GM18868 (cell line): Measurements from ENCODE around the gene C5.
"Not testable (repeated sequence)": the region's sequence is repeated elsewhere in the genome, so short reads cannot be mapped to it uniquely, and the experiment has no call there.

Experiments used
- ATAC-seq: cut with Tn5 transposase; IDR thresholded peaks from one replicate; pipeline ENCODE4 v1.9.1; 2021; ENCODE audit warnings: mild to moderate bottlenecking, moderate library complexity; ENCODE audit not compliant: unreplicated experiment

The C5 gene

DNA sequence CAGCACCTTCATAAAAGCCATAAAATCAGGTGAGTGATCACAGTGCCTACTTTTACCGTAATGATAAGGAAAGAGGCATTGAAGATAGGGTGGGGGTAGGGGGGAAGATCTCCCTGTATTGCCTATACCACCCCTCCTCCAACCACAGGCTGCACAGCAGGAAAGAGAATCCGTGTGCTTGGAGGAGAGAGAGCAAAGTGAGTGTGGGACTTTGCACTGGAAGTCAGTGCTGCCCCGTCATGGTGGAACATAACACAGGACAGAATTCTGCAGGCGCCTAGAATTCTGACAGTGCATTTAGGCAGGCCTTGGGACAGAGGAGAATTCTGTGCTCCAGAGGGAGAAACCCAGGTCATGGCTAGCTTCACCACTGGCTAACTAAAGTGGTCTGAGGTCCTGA lies 3.5 kb upstream of the C5 start:
- no peak for ATAC-seq

DNA sequence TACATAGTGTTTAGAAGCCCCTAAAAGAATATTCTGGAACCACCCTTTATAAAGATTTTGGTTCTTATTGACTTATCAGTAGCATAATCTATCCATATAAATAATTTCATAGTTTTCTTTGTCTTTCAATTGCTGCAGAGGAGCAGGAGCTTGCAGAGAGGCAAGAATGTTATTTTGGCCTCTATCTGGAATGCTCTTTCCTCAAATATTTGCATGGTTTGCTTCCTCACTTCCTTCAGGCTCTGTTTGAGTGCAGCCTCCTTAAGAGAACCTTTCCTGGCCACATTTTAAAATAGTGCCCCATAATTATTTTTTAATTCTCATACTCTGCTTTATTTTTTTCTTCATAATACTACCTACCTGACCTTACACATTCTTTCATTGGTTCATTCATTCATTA lies 1.5 kb downstream of the C5 start:
- no peak for ATAC-seq

DNA sequence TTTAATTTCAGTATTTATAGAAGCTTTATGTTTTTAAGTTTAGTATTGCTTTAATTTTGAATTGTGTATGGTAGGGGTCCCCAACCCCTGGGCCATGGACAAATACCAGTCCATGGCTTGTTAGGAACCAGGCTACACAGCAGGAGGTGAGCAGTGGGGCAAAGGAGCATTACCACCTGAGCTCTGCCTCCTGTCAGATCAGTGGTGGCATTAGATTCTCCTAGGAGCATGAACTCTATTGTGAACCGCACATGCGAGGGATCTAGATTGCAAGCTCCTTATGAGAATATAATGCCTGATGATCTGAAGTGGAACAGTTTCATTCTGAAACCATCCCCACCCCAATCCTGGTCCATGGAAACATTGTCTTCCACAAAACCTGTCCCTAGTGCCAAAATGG lies 1.9 kb downstream of the C5 start:
- ATAC-seq = no peak

DNA sequence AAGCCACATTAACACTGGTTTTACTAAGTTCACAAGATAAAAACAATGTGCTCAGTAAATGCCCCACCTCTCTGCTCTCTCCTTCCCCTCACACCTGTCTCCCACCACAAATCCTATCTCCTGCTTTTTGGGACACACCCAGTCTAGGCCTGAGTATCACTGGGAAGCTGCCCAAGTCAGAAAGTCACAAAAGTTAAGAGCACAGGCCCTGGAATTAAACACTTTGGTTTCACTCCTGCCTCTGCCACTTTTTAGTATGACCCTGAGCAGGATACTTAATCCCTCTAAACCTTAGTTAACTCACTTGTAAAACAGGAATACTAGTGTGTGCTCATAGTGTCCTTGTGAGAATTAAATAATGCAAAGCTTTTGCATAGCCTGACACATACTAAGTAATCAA lies 11.3 kb downstream of the C5 start:
- ATAC-seq = no peak

DNA sequence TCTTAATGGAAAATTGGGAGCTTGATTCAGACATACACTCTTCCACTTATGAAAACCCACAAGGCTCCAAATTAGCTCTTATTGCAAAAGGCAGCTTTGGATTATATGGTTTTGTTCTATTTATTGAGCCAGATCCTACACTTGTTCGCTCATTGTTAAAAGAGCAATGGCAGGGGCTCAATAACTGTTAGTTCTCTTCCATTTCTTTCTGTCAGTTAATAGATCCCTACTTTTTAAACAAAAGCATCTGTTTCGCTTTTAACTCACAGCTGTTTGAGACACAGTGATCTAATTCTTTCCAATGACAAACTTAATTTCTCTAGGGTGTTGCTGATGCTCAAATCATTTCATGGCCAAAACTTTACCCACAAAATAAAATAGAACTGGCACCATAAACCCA lies 11.7 kb downstream of the C5 start:
- ATAC-seq = no peak

DNA sequence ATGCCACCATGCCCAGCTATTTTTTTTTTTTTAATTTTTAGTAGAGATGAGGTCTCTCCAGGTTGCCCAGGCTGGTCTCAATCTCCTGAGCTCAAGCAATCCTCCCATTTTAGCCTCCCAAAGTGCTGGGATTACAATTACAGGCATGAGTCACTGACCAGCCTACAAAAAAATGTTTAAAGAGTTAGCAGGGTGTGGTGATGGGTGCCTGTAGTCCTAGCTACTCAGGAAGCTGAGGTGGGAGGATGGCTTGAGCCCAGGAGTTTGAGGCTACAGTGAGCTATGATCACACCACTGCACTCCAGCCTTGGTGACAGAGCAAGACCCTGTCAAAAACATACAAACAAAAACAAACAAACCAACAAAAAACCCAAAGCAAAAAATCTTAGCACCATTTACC lies 14.4 kb downstream of the C5 start:
- ATAC-seq = not testable (repeated sequence)

DNA sequence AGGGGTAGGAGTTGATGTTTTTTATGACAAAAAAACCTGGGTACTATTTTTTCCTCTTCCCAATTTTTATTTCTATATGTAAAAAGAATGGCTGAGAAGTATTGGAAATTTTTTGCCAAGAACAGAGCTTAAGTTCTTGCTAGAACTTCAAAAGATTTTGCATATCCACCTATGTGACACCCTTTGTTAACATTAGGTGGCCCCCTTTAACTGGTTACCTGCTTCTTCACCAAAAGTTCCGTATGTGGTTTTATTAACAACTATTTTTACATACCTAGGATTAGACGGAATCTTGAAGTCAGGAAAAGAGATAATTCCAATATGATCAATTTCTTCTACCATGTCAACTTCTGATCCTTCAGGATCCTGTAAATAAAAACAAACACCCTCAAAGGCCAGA lies 15.5 kb downstream of the C5 start:
- no peak for ATAC-seq

DNA sequence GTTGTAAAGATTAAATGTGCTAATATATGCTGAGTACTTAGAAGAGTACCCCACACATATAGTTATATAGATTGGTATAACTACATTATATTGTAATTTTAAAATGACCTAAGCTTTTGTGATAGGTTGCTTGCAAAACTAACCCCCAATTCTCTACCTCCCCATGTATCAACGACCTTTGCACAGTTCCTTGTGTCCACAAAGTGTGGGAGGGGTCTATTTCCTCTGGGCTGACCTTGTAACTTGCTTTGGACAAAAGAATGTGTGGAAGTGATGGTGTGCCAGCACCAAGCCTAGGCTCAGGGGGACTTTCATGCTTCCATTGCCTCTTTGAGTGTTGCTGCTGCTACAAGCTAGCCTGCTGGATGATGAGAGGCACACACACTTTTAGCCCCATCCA lies 20.6 kb downstream of the C5 start:
- ATAC-seq = no peak

DNA sequence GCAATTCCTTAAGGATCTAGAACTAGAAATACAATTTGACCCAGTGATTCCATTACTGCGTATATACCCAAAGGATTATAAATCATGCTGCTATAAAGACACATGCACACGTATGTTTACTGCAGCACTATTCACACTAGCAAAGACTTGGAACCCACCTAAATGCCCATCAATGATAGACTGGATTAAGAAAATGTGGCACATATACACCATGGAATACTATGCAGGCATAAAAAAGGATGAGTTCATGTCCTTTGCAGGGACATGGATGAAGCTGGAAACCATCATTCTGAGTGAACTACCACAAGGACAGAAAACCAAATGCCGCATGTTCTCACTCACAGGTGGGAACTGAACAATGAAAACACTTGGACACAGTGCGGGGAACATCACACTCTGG lies 21.8 kb downstream of the C5 start:
- ATAC-seq = not testable (repeated sequence)

DNA sequence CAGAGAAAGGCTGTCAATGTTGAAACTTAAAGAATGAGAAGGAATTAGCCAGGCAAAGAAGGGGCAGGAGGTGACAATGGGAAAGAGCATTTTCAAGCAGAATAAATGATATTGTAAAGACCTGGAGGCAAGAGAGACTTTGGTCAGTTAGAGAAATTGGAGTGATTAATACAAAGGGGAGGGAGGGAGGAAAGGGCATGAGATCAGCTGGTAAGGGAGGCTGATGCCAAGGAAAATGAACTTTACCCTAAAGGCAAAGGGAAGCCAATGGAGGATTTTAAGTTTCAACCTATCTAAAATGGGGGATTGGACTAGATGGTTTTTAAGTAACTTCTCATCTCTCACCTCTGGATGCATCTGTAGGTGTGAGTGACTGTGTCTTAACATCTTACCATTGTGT lies 23.3 kb downstream of the C5 start:
- no peak for ATAC-seq

DNA sequence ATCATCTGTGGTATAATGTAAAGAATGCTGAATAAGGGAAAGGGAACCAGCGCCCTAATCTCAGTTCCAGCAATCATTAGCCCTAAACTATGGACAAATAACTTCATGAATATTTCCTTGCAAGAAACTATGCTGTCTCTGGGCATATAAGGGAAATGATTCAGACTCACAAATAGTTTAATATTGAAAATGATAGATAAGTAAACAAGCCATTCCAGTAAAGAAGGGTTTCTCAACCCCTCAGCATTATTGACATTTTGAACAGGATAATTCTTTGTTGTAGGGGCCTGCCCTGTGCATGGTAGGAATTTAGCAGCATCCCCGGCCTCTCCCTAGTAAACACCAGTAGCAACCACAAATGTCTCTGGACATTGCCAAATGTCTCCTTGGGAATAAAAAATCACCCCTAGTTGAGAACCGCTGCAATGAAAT lies 23.8 kb downstream of the C5 start:
- ATAC-seq = no peak

DNA sequence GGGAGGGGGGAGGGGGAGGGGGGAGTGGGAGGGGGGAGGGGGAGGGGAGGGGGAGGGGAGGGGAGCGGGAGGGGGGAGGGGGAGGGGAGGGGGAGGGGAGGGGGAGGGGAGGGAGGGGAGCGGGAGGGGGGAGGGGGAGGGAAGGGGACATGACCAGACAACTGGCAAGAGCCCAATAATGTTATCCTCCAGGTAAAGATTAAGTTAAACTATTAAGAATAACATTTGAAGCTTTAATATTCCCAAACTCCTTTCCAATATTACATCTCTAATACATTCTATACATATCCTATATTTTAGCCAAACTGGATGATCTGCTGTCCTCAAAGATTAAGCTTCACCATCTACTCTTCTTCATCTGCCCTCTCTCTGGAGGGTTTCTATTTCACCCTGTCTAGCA lies 25.8 kb downstream of the C5 start:
- no peak for ATAC-seq

DNA sequence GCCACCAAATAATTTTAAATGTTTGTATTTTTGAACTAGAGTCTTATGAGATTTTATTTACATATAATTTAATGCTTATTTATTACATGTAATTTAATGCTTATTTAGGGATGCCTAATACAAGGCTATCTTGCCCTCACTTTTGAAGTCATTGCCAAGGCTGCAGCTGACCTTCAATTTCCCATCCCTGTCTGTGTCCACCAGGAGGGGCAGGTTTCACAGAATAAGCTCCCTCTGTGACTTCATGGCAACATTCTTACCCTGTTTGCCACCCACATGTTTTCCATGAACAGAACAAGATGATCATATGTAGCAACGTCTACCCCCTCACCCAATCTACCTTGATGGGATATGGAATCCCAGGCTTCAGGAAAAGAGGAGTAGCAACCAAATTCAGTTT lies 27.0 kb downstream of the C5 start:
- no peak for ATAC-seq

DNA sequence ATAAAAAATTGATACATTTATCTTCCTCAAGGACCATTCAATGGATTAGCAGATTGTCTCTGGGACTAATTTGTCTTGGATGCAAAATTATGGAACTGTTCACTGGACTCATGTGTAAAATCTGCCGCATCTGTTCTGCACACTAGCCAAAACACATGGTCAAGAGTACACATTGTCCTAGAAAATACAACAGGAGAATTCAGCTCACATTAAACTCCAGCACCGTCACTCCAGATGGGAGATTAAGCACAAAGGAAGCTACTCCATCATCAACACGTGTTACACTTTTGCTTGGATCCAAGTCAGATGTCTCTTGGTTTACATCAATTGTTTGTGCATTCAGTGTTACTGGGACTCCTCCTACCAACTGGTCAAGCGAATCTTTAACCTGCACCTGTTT lies 28.8 kb downstream of the C5 start:
- no peak for ATAC-seq

DNA sequence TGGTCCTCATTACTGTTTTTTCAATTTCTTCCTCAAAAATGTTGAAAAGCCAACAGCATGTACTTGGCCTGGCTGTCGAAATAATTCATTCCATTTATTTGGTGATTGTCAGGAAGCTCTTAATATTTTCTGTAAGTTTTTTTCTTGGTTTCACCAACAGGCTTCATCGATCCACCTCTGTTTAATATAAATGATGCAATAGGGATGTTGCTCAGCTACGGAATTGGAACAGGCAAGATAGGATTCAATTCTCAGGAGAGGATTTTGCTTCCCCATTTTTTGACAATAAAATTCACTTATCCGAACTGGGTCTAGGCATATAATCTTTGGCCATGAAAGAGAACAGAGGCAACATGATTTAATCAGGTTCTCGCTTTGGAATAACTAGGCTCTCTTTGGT lies 30.8 kb downstream of the C5 start:
- no peak for ATAC-seq

DNA sequence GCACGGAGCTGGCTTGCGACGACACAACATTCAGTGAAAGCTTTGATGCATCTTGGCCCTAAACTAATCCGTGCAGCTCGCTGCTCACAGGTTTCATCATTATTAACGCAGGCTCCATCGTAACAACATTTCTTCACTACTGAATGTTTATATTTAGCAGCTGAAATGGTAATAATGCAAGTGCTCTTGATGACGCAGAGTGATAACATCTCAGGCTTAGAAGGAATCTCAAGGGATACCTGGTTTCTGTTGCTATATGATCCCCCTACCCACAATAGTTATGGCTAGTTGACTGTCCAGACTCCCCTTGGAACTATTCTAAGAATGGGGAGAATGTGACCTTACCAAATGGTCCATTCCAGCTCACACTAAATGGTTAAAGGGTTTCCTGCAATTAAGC lies 36.2 kb downstream of the C5 start:
- no peak for ATAC-seq

DNA sequence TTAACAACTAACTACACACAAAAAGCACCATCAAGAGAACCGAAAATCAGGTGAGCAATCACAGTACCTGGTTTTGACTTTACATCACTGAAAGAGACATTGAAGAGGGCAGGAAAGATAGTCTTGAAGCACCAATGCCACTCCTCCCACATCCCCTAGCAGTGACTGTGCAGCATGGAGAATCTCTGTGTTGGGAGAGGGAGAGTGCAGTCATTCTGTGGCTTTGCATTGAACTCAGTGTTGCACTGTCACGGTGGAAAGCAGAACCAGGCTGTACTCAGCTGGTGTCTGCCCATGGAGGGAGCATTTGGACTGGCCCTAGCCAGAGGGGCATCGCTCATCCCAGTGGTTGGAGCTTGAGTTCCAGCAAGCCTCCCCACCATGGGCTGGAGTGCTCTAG lies 40.4 kb downstream of the C5 start:
- no peak for ATAC-seq

DNA sequence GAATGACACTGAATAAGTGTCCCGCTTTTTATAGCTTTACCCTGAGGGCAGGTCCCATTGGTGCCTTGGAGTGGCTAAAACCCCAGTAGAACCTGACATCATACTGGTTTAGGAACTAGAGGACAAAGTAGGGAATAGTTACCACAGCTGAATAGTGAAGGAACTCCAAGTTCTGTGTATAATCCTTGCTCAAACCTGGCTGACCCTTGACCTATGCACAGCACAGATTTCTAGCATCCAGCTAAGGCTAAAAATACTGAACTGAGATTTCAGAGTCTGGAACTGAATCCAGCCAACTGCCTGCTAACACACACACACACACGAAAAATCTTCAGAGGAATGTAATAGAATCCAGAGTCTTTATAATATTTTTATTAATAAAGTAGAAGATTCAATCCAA lies 50.8 kb downstream of the C5 start:
- no peak for ATAC-seq

DNA sequence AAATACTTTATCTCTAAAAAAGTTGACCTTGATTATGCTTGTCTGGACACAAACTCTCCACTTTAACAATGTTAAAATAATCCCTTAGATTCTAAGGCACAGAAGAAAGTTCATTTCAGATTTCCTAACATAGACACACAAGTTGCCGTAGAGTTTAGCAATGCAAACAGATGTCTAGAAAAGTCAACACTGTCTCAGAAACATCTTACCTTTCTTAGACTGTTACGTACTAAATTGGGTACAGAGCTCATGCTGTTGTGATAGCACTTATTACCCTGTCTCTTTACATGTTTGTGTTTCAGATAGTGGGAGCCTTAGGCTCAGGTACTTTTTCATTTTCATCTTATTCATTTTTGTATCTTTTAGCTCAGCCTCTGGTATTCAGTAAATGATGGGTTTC lies 52.0 kb downstream of the C5 start:
- ATAC-seq = no peak

DNA sequence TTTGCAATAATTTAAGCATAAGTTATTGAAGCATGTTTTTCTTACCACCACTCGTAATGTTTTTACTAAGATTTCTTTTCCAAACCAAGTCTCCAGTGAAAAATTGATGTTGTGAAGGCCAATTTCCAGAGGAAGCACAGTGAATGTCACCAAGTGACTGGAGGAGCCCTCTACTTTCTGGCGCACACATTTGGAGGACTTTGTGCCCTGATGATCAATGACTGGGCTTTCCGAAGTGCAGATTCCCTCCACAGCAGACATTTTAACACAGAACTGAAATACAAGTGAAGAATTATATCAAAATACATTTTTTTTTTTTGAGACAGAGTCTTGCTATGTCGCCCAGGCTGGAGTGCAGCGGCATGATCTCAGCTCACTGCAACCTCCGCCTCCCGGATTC lies 52.6 kb downstream of the C5 start:
- no peak for ATAC-seq

DNA sequence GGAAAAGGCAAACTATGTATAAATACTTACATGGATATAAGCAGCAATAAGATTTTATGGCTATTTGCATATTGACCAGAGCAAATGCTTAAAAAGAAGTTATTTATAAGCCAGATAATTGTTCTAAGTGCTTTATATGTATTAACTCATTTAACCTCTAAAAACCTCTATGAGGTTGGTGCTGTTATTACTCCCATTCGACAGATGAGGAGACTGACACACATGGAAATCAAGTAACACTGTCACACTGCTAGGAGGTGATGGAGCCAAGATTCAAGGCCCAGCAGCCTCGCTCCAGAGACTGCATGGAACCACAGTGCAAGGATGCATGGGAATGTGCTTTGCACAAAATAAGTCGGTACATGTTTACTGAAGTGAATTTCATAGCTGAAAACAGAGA lies 53.7 kb downstream of the C5 start:
- ATAC-seq = no peak

DNA sequence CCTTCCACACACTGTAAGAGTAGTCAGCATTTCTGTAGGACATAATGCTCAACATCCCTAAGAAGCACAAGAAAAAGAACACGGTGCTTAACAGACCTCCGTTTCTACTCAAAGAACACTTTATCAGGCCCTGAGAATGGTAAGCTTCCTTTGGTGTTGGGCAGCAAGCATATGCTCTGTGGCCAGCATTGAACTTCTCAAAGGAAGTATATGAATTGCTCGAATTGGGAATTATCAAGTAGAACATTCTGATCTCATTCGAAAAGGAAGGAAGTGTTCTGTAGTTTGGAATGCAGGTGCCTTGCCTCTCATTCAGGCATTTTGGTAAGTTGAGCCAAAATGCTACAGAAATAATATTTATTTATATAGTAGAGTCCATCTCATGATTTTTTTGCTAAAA lies 61.0 kb downstream of the C5 start:
- no peak for ATAC-seq

DNA sequence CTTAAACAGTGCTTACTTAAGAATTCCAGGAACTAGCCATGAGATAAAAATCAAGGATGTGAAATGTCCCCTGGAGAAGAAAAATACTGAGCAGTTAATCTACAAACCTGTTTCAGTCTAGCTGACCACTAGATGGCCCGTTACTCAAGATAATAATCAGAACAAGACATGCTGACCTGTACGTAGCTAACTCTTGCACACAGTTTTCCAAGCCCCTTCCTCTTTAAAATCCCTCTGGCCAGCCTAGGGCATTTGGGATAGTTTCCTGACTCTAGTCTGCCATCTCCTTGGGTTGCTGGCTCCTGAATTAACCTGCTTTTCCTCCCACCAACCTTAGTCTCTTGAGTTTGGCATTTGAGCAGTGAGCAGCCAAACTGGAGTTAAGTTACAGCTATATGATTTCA lies 64.3 kb downstream of the C5 start:
- peak; percentile 41 for ATAC-seq

DNA sequence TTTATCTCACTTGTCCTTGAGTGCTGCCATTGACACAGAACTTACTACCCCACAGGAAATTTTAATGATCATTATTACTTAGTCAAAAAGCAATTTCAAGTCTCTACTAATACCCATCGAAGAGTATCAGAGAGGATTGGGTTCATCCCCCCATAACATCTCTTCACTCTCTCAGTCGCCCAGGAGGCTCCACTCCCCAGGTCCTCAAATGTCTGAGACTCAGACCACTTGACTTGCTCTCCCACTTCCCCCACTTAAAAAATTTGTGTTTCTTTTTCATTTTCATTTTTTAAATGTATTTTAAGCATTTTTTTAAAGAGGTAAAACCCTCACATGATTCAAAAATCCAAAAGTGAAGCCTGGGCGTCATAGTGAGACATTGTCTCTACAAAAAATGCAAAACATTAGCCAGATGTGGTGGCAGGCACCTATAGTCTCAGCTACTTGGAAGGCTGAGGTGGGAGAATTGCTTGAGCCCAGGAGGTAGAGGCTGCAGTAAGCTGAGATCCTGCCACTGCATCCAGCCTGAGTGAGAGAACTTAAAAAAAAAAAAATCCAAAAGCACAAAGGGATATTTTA lies 66.7 kb downstream of the C5 start:
- no peak for ATAC-seq
